CD1c-positive myeloid dendritic cell (primary cell): ENCODE data around the gene MED26.
"Not testable (repeated sequence)": the region's sequence is repeated elsewhere in the genome, so short reads cannot be mapped to it uniquely, and the experiment has no call there.

ENCODE experiments used
- DNase-seq: peaks from one replicate; pipeline ENCODE4 v3.0.0-alpha.2; 2016; ENCODE audit errors: extremely low spot score

MED26 gene

GRCh38 chr19:16628183-16628983, at the start of gene MED26:
Gene MED26, minus strand, starts transcription at chr19:16628204. Its CDS starts 261 bp downstream, at chr19:16627943.
- peak; percentile 99 for DNase-seq

GRCh38 chr19:16677055-16677454, 49.1 kb upstream of the MED26 start:
- no peak for DNase-seq

GRCh38 chr19:16676101-16676798, 48.2 kb upstream of the MED26 start:
- no peak for DNase-seq

- DNase-seq, result not testable (repeated sequence)
These were observed 45.8 kb upstream of the MED26 start for GRCh38 chr19:16673839-16674238.

- DNase-seq, result no peak
These were observed 45.2 kb upstream of the MED26 start for GRCh38 chr19:16673231-16673630.

- DNase-seq, result no peak
These were observed 43.8 kb upstream of the MED26 start for GRCh38 chr19:16671652-16672274.

GRCh38 chr19:16670291-16670690, 42.3 kb upstream of the MED26 start:
- no peak for DNase-seq

GRCh38 chr19:16668702-16669101, 40.7 kb upstream of the MED26 start:
- DNase-seq, result not testable (repeated sequence)

GRCh38 chr19:16668176-16668575, 40.2 kb upstream of the MED26 start:
- DNase-seq, result no peak

- DNase-seq, result no peak
These were observed 33.6 kb upstream of the MED26 start for GRCh38 chr19:16661480-16662034.

- DNase-seq, result peak; percentile 43
These were observed 32.9 kb upstream of the MED26 start, which contains the start of gene TMEM38A for GRCh38 chr19:16660763-16661479. Gene TMEM38A, plus strand, starts transcription at chr19:16661139. Its CDS starts 79 bp downstream, at chr19:16661218.

- DNase-seq, result peak; percentile 99
These were observed 32.1 kb upstream of the MED26 start, which contains the start of gene SMIM7 for GRCh38 chr19:16659832-16660708. Gene SMIM7, minus strand, starts transcription at chr19:16660144. Its CDS starts 34 bp downstream, at chr19:16660110.

GRCh38 chr19:16659464-16659831, 31.4 kb upstream of the MED26 start:
- no peak for DNase-seq

GRCh38 chr19:16657384-16657783, 29.4 kb upstream of the MED26 start:
- no peak for DNase-seq

- no peak for DNase-seq
These were observed 27.7 kb upstream of the MED26 start for GRCh38 chr19:16655727-16656126.

GRCh38 chr19:16654627-16655026, 26.6 kb upstream of the MED26 start:
- no peak for DNase-seq

- DNase-seq, result no peak
These were observed 26.1 kb upstream of the MED26 start for GRCh38 chr19:16654140-16654539.

- DNase-seq, result no peak
These were observed 24.9 kb upstream of the MED26 start for GRCh38 chr19:16652854-16653253.

GRCh38 chr19:16651421-16652188, 23.6 kb upstream of the MED26 start:
- DNase-seq, result not testable (repeated sequence)

- no peak for DNase-seq
These were observed 22.8 kb upstream of the MED26 start for GRCh38 chr19:16650821-16651220.
